ENCODE data around the gene TINAG. TPM values are rescaled to one million over a fixed set of nuclear protein-coding genes. Genes with fewer than 3 reads are reported as not detected.

The TINAG gene
- not detected for total RNA-seq

DNA sequence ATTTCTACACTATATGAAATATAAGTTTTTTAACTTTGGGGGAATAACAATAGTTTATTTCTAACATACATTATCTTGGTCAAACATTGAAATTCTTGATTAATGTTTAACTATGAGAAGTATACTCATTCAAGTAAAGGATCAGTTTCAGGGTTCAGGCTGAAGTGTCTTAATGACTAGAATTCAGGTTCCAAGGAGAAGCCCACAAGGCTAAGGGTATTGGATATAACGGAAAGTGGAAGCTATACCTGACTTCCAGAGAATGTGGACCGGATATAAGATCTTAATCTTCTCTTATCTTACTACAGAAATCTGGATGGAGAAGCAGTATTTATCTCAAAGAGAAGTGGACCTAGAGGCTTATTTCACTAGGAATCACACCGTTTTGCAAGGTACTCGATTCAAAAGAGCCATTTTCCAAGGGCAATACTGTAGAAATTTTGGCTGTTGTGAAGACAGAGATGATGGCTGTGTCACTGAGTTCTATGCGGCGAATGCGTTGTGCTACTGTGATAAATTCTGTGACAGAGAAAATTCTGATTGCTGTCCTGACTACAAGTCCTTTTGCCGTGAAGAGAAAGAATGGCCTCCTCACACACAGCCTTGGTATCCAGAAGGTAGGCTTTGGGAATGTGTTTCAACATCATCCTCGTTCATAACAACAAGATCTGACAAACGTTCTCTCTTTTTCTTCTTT, at the start of gene TINAG:
Gene TINAG, plus strand, starts transcription at position 153 of the 697 bp plus-strand sequence. Its CDS starts 110 bp downstream, at position 263.
- Mint-ChIP-seq H3K4me1 (ENCODE audit: low read depth) (no peaks in the 10 kb centered on the region), H3K36me3 (ENCODE audit: low read depth) (no peaks in the 10 kb centered on the region), H3K9me3 (peaks cover 6% of the 10 kb centered on the region), H3K27me3 (no peaks in the 10 kb centered on the region), H3K27ac (no peak within 1 kb of the TSS), H3K4me3 (no peak within 1 kb of the TSS)
- TF ChIP-seq CTCF (IDR thresholded peaks at IDR 0.05) = no peak
- ChIA-PET CTCF (no interaction called here), POLR2A (no interaction called here)
- ATAC-seq = no peak
- intact Hi-C loops (cut with micrococcal nuclease) = no loop called here
- no peak for DNase-seq

GRCh38 chr6:54260025-54260424, 48.2 kb upstream of the TINAG start:
- intact Hi-C loops (cut with micrococcal nuclease) = no loop called here
- no peaks in the 10 kb centered on the region for H3K27me3 Mint-ChIP-seq
- no peaks in the 10 kb centered on the region for H3K9me3 Mint-ChIP-seq
- H3K27ac Mint-ChIP-seq = no peak overlapping the region
- H3K36me3 Mint-ChIP-seq (ENCODE audit: low read depth) = no peaks in the 10 kb centered on the region
- no peaks in the 10 kb centered on the region for H3K4me1 Mint-ChIP-seq (ENCODE audit: low read depth)
- CTCF ChIA-PET = no interaction called here
- no peak overlapping the region for H3K4me3 Mint-ChIP-seq
- POLR2A ChIA-PET = no interaction called here
- no peak for DNase-seq
- no peak for TF ChIP-seq CTCF (IDR thresholded peaks at IDR 0.05)
- ATAC-seq = no peak

- CTCF ChIA-PET = no interaction called here
- H3K9me3 Mint-ChIP-seq = no peaks in the 10 kb centered on the region
- no peaks in the 10 kb centered on the region for H3K4me1 Mint-ChIP-seq (ENCODE audit: low read depth)
- DNase-seq (no peak), ATAC-seq (no peak)
- no peak for TF ChIP-seq CTCF (IDR thresholded peaks at IDR 0.05)
- no peaks in the 10 kb centered on the region for H3K27me3 Mint-ChIP-seq
- POLR2A ChIA-PET = no interaction called here
- H3K4me3 Mint-ChIP-seq = no peak overlapping the region
- H3K27ac Mint-ChIP-seq = no peak overlapping the region
- H3K36me3 Mint-ChIP-seq (ENCODE audit: low read depth) = no peaks in the 10 kb centered on the region
- intact Hi-C loops (cut with micrococcal nuclease) = no loop called here
These were observed 45.7 kb upstream of the TINAG start for GRCh38 chr6:54262499-54262898.

DNA sequence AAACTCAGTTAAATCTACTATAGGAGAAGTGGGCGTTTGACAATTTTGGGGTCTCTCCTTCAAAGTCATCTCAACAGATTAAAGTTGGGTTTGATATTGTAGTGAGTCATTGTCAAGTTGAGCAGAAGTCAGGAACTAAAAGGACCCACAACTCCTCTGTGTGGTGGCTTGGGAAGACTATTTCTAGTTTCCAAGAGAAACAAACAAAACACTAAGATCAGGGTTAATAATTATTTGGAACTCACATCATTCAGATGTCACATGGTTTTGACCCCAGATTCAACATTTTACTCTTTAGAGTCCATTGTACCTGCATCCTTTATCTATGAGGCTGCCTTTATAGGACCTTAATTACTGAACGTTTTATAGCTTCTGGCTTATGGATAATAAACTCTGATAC, 45.3 kb upstream of the TINAG start:
- H3K9me3 Mint-ChIP-seq = no peaks in the 10 kb centered on the region

More for the DNA sequence above, 45.3 kb upstream of the TINAG start:
- no peak overlapping the region for H3K4me3 Mint-ChIP-seq
- H3K4me1 Mint-ChIP-seq (ENCODE audit: low read depth) = no peaks in the 10 kb centered on the region
- no peaks in the 10 kb centered on the region for H3K27me3 Mint-ChIP-seq
- POLR2A ChIA-PET = no interaction called here
- TF ChIP-seq CTCF (IDR thresholded peaks at IDR 0.05) = no peak
- intact Hi-C loops (cut with micrococcal nuclease) = no loop called here
- H3K27ac Mint-ChIP-seq = no peak overlapping the region
- H3K36me3 Mint-ChIP-seq (ENCODE audit: low read depth) = no peaks in the 10 kb centered on the region
- CTCF ChIA-PET = no interaction called here
- ATAC-seq (no peak), DNase-seq (no peak)

Data from activated CD8-positive, alpha-beta T cell treated with anti-CD3 and anti-CD28 coated beads for 36 hours (primary cell).